Measurements from ENCODE around the gene STX1A.
A peak's percentile ranks its signal among the peaks of the same experiment; 100 is the strongest.

The STX1A gene

DNA sequence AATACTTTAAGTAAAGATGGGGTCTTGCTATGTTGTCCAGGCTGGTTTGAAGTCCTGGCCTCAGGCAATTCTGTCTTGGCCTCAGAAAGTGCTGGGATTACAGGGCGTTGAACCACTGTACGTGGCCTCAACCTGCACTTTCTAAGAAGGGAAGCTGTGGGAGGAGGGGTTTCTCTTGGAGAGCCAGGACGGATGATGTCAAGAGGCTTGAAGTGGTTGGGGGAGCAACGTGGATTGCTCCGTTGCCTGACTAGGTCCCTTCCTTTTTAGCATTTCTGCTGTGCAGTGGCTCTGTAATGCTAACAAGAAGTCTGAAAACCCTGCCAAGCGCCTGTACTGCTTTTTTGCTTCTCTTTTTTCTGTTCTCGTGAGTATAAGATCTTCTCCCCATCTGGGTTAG lies 28.8 kb downstream of the STX1A start:
- H3K4me3 ChIP-seq (ENCODE audit: low read depth, low read length), result no peak overlapping the region
- no peak for TF ChIP-seq CTCF (IDR thresholded peaks at IDR 0.05; ENCODE audit: low read depth, low read length)

DNA sequence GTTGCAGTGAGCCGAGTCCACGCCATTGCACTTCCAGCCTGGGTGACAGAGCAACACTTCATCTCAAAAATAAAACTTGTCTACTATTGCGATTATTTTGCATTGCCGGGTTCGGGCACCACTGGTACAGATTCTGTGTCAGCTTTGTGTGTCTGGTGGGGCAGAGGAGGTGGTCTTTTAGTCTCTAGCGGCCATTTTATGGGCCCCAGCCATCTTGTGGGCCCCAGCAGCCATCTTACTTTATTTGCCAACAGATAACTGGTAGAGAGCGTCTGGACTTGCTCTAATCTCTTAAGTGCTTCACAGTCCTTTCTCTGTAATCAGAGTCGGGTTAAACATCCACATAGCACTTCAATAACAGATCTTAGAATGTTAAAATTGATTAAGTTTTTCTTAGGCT lies 31.2 kb downstream of the STX1A start:
- no peak overlapping the region for H3K4me3 ChIP-seq (ENCODE audit: low read depth, low read length)
- TF ChIP-seq CTCF (IDR thresholded peaks at IDR 0.05; ENCODE audit: low read depth, low read length), result no peak

- no peak for TF ChIP-seq CTCF (IDR thresholded peaks at IDR 0.05; ENCODE audit: low read depth, low read length)
- no peak overlapping the region for H3K4me3 ChIP-seq (ENCODE audit: low read depth, low read length)
Measured at GRCh38 chr7:73685311-73685710, 34.2 kb downstream of the STX1A start.

DNA sequence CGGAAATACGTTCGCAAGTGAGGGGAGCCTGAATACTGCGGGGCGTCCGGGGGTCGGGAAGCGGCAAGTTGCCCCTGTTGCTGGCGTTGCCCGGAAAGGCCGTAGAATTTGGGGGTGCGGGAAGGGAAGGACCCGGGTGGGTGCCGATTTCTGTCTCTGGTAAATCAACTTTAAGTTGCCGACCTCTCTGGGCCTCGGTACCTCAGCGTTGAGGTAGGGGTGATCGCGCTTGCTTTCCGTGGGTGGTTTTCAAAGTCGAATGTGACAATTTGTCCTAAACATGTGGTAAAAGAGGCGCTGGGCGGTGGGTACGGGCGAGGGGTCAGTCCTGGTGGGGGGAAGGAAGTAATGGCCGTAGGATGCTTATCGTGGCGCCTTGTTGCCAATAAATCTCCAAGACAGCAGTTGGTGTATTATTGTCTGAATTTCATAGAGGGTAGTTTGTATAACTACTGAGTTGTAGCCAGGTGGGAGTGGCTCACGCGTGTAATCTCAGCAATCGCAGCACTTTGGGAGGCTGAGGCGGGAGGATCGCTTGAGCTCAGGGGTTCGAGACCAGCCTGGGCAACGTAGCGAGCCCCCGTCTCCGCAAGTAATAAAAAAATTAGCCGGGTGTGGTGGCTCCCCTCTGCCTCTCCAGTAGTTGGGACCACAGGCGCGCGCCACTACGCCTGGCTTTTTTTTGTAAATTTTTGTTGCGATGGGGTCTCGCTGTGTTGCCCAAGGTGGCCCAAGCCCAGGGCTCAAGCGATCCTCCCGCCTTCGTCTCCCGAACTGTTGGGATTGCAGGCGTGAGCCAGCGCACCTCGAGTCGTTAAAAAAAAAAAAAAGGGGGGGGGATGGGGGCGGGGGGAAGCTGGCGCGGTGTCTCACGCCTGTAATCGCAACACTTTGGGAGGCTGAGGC lies 35.4 kb downstream of the STX1A start:
- TF ChIP-seq CTCF (IDR thresholded peaks at IDR 0.05; ENCODE audit: low read depth, low read length), result no peak
- peak overlapping the region; percentile 99 for H3K4me3 ChIP-seq (ENCODE audit: low read depth, low read length)

GRCh38 chr7:73683056-73683787 lies 36.2 kb downstream of the STX1A start, which contains the start of the genes BUD23 and DNAJC30:
TSS of gene BUD23 (plus strand) at chr7:73683597. CDS start at chr7:73683626, 29 bp downstream.
TSS of gene DNAJC30 (minus strand) at chr7:73683453. CDS start at chr7:73683423, 30 bp downstream.
- no peak for TF ChIP-seq CTCF (IDR thresholded peaks at IDR 0.05; ENCODE audit: low read depth, low read length)

DNA sequence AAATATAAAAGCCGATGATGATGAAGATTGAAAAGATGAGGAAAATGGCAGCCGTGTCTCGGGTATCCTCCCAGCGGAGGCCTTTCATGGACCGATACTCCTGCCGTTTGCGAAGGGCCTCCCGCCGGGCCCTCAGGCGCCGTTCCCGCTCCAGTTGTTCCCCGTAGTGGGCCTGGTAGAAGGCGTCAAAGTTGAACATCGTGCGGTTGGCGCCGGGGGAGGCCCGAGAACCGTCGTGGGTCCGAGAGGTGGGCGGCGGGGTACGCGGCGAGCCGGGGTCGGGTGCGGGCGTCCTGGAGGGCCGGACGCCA lies 36.8 kb downstream of the STX1A start:
- TF ChIP-seq CTCF (IDR thresholded peaks at IDR 0.05; ENCODE audit: low read depth, low read length), result no peak
- peak overlapping the region; percentile 99 for H3K4me3 ChIP-seq (ENCODE audit: low read depth, low read length)

More at GRCh38 chr7:73683056-73683787, 36.2 kb downstream of the STX1A start, which contains the start of the genes BUD23 and DNAJC30:
- peak within 1 kb of the TSS; percentile 99 for H3K4me3 ChIP-seq (ENCODE audit: low read depth, low read length)

GRCh38 chr7:73681031-73681430 lies 38.4 kb downstream of the STX1A start:
- no peak for TF ChIP-seq CTCF (IDR thresholded peaks at IDR 0.05; ENCODE audit: low read depth, low read length)
- H3K4me3 ChIP-seq (ENCODE audit: low read depth, low read length), result no peak overlapping the region

Measured in WI38 (cell line).